HG02678 (cell line): ENCODE results near the gene PPP1R27.

Experiments
- ATAC-seq: cut with Tn5 transposase; IDR thresholded peaks from one replicate; pipeline ENCODE4 v1.9.1; 2021; ENCODE audit warnings: mild to moderate bottlenecking, moderate library complexity; ENCODE audit not compliant: unreplicated experiment

PPP1R27 gene, protein sequence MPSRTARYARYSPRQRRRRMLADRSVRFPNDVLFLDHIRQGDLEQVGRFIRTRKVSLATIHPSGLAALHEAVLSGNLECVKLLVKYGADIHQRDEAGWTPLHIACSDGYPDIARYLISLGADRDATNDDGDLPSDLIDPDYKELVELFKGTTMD

DNA sequence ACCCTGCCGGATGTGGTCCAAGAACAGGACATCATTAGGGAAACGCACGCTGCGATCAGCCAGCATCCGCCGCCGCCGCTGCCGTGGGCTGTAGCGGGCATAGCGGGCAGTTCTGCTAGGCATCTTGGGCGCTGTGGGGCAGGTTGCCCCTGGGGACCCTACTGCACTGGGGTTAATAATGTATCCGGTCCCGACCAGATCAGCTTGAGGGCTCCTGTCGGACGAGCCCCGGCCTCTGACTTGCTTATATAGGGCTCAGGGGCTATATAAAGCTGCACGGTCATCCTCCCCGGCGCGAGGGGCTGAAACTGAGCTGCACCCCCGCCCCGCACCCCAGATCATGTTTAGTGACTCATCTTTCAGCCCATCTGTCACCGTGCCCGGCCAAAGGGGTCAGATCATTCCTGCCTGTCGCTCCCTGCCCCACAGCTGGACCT is at the start of gene PPP1R27:
TSS of gene PPP1R27 (minus strand) at position 220 of the 437 bp plus-strand sequence. CDS start at position 123, 97 bp downstream.
- no peak for ATAC-seq

DNA sequence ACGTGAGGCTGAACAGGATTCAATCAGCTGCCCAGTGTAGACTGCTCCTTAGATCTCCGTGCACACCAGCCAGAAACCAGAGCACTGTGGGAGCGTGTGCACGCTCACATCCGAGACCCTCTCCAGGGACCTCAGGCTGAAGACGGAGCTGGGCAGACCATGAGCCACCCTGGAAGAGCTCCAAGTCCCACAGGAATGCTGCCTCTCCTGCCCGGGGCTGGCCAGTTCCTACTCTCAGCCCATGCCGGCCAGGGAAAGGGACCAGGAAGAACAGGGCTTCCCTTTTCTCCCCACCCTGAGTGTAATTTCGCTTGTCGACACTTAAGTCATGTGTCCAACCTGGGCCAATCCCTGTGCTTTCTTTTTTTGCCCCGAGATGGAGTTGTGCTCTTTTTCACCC is 49.7 kb upstream of the PPP1R27 start:
- ATAC-seq = no peak

DNA sequence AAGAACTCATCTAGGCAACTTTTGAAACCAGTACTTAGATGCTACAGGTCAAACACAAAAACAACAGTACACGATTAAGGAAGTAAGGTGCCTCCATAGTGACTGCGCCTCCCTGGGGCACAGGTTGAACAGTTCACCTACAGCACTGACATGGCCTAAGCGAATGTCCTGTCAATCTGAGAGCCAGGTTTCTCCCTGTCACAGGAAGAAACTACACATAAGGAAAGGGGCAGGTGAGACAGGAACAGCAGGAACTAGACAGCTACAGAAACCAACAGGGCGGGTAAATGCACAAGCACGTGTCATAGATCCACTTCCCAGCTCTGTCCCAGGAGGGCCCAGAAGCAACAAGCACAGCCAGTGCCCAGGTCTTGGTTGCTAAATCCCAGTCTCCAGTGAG is 44.3 kb upstream of the PPP1R27 start:
- ATAC-seq = no peak

DNA sequence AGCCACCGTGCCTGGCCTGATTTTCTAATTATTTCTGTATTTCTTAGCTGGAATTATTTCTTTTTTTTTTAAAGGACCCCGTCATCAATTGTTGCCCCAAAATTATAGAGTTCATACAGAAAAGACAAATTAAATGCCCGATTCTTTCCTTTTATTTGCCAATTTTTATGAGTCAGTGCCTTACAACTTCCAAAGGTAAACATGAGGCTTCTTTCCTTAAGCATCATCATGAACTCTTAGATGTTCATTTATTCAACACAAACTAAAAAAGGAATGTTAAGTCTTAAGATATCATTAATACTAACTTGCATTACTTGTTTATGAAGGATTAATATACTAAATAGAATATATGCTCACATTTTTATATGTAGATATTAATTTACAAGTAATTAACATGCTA is 43.4 kb upstream of the PPP1R27 start:
- no peak for ATAC-seq

DNA sequence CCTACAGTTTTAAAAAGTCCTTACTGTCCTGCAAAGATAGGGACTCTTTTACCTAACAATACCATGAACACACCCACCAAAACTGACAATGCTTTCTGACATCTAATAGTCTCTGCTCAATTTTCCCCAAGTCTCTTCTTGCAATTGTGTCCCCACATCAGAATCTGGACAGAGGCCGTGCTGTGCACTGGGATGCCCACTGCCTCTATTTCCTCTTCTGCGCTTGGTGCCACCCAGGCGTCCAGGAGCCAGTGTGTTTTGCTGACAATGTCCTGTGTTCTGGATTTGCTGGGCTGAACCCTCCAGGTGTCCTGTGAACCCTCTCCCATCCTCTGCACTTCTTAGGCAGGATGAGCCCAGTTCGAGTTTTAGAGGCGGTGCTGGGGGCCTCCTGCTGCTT is 42.7 kb upstream of the PPP1R27 start:
- ATAC-seq = no peak

DNA sequence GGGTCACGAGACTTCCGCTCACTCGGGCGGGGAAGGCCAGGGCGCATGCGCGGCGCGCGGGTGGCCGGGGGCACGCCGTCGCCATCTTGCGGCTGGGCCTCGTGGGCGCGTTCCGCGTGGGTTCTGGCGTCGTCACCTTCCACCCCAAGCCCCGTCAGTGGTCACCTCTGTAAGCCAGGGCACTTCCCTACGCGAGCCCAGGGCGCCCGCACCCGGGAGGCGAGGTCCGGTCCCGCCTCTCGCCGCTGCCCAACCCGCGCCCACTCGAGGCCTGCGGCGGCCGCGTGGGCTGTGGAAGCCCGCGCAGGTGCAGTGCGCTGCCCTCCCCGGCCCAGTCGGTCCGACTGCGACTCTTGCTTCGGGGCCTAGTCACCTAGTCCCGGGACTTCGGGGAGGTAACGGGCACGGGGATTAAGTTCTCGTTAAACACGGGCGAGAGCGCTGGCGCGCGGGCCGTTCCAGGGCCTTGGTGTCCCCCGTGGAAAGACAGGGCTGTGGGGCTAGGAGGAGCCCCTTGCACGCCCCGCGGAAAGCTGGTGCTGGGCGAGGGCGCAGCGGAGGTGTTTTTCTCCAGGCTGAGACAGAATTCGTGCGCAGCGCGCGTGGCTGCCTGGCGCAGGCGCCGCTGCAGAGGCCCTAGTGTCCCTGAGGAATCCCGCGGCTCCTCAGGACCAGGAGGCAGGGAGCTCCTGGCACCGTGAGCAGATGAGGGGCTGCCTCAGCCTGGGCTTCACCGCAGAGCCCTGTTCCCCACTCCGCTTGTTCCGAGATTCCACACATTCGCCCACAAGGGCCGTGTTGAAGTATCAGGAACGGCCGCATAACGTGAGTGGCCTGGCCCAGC is 36.8 kb upstream of the PPP1R27 start:
- peak; percentile 56 for ATAC-seq

DNA sequence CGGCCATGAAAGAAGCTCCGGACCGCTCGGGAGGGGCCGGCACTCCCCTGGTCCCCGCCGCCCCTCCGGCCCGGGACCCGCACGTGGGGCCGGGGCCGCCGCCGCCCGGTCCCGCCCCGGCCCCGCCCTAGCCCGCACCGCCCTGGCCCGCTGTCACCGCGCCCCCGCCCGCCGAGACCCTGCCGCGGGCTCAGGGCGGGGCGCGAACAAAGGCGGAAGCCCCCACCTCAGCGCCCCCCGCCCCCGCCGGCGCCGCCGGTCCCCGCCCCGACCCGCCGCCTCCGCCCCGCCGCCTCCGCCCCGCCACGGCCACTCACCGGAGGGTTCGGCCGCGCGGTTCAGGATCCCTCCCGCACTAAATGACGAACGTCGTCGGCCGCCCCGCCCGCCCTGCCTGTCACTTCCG is 36.1 kb upstream of the PPP1R27 start, which contains the start of gene ARHGDIA:
TSS of gene ARHGDIA (minus strand) at position 357 of the 406 bp plus-strand sequence. CDS start 1,407 bp downstream, outside the sequence.
- ATAC-seq = peak; percentile 25

DNA sequence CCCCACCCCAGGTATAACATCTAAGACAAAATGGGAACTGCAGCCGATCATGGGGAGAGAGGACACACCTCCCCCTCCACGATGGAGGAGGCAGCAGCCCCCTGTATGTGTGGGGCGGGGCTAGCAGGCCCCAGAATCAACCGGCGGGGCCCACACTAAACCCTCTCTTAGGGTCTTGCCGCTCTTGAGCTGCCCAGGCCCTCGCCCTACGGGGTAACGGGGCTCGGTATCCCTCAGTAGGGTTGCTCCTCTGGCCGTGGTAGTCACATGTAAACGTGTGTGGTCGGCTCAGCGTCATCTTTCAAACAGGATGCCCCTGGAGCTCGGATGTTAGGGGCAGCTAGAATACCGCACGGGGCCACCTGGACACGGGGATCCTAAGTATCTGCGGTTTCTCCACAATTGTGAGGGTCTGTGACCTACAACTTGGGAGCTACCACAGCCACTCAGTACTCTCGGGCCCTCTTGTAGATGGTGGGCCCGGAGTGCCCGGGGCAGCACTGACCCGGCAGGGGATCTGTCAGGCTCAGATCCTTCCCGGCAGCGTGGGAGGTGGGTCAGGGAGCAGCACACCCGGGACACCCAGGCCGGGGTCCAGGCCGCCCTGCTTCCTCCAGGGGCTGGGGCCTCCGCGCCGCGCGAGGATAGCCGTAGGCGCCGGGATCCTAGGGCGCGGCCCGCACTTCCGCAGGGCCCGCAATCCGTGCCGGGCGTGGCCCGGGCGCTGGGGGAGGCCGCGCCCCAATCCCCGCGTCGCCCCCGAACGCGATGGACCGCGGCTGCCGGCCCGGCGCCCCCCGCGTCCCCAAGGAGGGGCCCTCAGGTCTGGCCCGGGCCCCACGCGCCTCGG is 35.5 kb upstream of the PPP1R27 start:
- no peak for ATAC-seq

DNA sequence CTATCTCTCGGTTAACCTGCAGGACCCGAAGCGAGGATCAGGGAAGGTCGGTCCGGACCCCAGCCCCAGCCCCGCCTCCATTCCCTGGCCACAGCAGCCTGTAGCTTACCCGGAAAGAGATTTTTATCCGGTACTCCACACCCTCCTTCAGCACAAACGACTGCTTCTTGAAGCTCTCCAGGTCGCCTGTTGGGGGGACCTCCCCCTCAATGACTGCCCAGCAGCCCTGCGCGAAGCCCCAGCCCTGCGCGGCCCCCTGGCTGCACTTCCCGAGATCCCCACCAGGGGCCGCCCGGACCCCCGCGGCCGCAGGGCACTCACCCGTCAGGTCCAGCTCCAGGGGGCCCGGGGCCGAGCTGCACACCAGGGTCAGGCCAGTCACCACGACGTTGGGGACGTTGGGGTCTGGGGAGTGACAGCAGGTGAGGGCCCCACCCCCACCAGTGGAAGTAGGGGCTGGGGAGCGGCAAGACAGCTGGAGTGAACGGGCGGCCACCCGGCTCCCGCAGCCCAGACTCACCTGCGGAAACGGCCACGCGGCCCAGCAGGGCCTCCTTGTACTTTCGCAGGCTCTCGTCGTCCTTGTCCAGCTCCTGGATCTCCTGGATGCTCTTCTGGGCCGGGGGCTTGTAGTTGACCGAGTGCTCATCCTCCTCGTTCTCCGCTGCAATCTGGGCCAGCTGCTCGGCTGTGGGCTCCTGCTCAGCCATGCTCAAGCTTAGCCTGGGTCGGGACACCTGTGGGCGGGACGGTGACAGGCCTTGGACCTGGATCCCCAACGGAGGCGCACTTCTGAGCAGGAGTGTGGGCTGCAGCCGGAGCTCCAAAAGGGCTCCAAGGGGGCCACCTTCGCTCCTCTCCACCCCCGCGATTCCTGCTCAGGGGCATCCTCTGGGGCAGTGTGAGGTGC is 34.6 kb upstream of the PPP1R27 start:
- no peak for ATAC-seq

DNA sequence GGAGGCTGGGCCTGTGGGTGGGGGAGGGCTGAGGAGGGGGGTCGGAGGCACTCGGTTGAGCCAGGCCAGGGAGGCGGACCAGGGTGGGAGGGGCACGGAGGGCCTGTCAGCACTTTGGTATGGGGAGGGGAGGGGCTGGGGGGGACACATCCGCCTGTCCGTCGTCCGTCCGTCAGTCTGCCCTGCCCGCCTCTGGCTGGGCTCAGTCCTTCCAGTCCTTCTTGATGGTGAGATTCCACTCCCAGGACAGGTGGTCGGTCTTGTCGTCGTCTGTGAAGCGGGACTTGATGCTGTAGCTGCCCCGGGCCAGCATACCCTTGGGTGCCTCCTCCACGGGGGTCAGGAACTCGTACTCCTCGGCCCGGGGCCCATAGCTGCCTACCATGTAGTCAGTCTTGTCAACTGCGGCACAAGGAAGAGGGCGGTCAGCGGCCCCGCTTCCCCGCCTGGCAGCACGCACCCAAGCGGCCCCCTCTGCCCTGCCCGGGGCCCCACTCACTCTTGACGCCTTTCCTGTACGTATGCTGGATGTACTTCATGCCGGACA is 33.9 kb upstream of the PPP1R27 start:
- ATAC-seq = no peak

DNA sequence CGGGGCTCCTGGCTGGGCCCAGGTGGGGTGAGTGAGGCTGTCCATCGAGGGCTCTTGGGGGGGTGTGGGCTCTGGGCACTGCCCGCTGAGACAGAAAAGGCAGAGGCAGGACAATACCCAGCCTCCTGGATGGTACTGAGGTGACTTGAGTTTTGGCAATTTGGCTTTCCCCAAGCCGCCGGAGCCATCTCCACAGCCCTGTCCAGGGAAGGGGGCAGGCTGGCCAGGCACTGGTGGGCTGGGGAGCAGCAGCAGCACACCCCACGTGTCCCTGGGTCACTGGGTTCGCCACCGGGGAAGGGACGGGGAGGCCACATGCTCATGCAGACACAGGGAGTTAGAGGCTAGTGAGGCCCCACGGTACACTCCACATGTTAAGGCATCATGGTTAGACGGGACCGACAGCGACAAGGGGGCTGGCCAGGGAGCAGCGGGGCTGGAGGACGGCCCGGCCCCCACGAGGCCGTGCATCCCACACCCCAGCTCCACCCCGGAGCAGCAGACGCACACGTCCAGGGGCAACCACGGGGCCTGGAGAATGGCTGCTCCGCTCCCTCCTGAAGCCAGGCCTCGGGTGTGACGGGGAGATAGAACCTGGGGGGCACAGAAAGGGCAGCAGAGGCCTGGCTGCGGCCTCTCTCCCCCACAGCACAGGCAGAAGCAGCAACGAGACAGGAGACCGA is 33.3 kb upstream of the PPP1R27 start:
- ATAC-seq = no peak

DNA sequence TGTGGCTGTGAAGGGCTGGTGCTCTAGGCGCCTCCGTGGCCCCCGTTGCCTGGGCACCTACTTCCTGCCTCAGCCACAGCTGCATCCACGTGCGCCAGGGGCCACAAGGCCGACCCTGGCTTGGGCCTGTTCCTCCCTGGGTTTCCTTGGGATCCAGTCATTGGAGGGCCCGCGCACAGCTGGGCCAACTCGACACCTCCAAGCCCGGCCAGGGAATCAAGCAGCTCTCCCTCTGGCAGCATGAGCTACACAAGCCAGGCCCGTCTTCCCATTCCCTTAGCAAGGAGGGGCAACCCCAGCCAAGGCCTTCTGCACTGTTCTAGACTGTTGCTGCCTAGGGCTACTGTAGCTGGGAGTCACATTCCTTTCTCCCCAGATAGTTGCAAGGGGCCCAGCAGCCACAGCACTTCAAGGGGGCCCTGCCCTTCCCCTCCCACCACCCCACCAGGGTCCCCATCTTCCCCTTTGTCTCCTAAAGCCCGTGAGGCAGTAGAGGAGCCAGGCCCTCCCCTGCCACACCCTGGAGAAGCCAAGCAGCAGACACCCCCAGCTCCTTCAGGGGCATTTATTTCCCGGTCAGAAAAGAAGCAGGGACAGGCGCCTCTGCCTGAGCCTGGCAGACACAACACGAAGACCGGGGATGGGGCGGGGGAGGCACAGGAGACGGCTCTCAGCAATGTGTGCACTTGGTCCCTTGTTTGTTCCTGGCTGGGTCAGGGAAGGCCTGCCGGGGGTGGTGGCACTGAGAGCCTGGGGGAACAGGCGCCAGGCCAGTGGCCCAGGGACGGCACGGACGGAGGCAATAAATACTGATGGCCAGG is 32.5 kb upstream of the PPP1R27 start:
- no peak for ATAC-seq

DNA sequence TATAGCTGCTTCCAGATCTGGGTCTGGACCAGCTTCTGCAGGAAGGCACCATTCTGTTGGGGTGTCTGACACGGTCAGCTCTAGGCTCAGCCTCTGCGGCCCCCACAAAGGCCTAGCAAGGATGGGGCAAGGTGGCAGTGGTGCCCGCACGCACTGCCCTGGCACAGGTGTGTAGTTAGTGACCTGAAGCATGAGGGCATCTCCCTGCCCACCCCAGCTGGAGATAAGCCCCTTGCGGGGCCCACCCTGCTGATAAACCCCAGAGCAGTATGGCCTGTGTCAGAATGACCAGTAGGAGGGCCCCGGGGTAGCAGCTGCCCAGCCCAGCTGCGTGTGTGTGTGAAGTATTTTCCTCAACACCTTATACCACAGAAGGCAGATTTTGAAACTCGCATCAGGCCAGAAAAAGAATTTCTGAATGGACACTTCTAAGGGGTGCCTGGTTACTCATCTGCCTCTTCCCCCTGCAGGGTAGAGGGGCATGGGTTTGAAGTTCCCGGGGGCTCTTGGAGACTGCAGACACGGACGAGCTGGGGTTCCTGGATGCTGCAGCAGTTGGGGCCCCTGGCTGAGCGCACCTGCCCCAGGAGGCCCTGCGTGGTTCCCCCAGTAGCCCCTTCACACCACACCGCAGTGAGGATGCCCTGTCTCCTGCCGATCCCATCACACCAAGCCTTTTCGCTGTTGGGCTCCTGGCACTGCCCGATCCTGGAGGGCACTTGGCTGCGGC is 31.8 kb upstream of the PPP1R27 start:
- ATAC-seq = no peak

DNA sequence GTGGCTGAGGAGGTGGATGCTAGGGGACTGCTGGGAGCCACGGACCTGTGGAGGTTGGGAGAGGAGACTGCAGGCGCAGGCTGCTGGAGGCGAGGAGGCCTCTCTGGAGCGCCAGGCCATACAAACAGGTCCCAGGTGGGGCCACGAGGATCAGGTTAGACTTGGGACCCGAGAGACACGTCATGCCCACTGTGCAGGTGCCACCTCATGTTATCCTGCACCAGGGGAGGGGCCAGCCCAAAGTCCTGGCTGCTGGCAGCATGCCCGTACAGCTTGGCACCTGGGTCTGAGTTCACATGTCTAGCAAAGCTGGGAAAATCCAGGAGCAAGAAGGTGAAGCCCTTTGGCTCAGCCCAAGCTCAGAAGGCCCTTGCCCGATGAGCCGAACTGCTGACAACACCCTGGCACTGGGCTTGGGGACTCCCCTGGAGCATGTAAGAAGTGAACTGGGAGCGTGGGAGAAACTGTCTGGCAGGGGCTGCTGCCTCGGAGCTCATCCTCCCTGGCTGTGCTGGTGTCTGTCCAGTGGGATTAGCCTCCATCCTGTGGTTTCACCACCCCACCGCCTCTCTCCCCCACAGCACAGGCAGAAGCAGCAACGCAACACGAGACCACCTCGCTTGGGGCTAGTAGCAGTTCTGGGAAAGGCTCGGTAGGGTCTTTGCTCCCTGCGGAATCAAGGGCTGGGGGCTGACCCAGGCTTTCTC is 31.0 kb upstream of the PPP1R27 start:
- no peak for ATAC-seq

DNA sequence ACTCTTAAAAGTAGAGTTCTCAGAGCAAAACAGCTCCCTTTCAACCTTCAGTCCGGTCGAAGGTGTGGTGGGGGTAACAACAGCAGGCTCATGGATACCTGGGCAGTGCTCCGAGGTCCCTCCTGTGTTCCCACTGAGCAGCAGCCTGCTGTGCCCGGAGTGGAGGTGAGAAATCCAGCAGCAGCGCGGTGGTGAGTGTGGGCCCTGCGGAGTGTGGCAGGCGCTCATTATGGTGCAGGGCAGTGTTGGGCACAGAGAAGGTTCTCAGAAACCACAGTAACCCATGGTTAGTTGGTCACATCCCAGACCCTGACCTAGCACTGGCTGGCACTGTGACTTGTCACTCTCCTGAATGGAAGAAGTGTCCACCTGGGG is 30.5 kb upstream of the PPP1R27 start:
- no peak for ATAC-seq

DNA sequence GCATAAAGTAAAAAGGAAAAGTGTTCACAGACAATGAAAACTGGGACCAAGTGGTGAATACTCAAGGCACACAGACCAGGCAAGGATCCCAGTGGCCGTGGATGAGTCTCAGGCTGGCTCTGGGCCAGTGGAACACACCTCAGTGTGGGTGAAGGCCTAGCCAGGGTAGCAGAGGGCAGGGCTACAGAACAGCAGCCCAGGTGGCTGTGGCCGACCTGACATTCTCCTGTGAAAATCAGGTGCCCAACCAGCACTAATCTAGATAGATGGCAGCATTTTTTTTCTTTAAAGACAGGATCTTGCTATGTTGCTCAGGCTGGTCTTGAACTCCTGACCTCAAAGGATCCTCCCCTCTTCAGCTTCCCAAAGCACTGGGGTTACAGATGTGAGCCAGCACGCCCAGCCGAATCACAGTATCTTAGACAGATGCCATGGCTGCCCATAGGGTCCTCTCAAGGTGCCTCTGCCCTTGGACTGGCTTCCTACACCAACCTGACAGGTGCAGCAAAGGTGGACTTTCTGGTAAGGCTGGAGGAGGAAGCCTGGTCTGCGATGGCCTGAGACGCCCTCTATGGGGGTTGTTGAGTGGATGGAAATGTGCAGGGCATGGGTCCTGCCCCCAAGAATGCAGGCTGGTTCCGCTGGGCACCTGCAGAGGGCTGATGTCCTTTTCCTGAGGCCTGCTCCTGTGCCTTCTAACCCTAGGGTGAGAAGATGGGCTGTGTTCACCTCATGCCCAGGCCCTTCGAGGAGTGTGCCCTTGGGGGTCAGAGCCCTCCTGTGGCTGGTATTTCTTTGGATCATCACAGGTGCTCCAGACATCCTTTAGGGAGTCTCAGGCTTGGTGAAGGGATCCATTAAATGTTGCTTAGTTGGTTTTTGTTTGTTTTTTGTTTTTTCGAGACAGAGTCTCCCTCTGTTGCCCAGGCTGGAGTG is 29.3 kb upstream of the PPP1R27 start:
- no peak for ATAC-seq
